Skin of body (tissue), 2 donors: Measurements from ENCODE around the gene ABCC12. TPM values are rescaled to one million over a fixed set of nuclear protein-coding genes. Genes with fewer than 3 reads are reported as not detected.
"Not testable (repeated sequence)": the region's sequence is repeated elsewhere in the genome, so short reads cannot be mapped to it uniquely, and the experiment has no call there.

Experiments
- DNase-seq: peaks from one replicate; lab custom pipeline; 2025; lab: John Stamatoyannopoulos, UW
- total RNA-seq: library from RNA; depleted of rRNA; stranded (reverse); fragments of >200 nt; gene quantifications from one replicate; pipeline ENCODE4 v1.2.3, GENCODE V29; 2014

The ABCC12 gene
- 0.10 TPM for total RNA-seq

DNA sequence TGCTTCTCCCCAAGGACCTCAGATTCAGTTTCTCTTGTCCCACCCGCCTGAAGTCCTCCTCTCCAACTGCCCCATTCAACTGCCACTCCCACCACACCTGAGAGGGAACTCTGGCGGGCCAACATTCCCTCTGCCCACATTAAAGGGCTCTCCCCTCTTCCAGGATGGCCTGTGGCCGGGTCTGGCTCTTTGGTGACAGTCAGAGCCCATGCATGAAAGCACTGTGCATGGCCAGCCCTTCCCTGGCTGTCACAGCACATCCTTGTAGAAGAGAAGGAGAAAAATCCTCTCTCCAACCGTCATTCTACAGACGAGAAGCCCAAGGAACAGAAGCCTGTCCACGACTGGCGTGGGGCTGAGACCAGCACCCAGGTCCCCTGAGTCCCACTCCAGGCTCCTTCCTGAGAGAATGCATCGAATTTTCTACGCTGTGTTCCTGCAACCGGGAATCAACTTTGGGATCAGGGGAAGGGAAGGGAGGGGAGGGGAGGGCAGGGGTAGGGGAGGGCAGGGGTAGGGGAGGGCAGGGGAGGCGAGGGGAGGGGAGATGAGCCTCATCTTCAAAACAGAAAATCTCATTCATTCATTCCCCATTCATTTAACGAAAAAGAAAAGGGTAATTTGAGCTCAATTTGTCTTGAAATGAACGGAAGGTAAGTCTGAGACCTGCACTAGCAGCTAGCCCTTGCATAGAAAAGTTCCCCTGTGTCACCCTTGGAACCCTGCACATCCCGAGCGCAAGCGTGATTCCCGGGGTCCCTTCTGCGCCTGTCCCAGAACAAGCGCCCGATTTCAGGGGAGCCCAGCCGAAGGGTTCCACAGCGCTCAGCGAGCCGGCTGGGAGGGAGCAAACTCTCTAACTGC, at the start of gene ABCC12:
Gene ABCC12, minus strand, starts transcription at position 68 of the 864 bp plus-strand sequence. CDS start 9,569 bp downstream, outside the sequence.
- no peak for DNase-seq

DNA sequence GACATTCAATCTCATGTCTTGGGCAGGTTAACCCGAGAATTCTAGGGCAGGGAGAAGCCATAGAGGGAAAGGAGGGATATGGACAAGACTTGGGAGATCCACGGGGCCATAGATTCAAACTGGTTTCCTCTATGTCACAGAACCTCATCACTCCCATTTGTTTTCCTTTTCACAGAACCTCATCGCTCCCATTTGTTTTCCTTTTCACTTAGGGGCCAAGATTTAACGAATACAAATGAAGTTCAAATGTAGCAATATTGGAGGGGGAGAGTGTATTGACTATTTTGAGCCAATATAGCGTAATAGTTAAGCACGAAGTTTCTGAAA, 49.0 kb upstream of the ABCC12 start:
- DNase-seq, result no peak

DNA sequence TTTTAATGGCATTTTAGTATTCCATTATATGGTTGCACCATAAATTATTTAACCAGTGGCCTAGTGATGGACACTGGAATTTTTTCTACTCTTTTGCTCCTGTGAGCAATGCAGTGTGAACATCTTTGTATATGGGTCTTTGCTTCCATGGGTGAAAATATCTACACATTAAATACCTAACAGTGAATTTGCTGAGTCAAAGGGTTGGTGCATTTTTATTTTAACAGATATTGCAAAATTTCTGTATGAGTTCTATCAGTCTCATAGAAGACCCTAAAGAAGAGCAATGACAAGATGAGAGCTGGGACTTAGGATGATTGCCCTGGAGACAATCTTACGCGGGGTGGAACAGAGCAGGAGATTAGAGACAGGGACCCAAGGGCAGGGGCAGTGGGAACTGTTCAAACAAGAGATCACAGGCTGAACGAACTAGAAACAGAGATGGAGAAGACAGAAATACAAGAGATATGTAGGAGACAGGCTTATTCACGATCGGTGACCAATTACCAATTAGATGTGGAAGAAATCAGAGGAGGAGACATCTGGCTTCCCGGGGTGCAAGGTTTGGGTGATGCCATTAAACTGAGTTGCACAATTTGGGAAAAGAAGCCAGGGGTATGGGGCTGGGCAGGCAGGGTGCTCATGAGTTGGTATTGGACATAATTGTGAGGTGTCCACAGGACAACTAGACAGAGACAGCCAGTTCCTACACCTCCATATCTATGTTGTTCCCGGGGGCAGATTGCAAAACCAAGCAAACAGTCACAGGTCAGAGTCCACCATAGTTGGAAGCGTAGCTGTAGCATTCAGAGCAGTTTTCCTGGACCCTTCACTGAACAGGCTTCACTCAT, 48.4 kb upstream of the ABCC12 start:
- no peak for DNase-seq

DNA sequence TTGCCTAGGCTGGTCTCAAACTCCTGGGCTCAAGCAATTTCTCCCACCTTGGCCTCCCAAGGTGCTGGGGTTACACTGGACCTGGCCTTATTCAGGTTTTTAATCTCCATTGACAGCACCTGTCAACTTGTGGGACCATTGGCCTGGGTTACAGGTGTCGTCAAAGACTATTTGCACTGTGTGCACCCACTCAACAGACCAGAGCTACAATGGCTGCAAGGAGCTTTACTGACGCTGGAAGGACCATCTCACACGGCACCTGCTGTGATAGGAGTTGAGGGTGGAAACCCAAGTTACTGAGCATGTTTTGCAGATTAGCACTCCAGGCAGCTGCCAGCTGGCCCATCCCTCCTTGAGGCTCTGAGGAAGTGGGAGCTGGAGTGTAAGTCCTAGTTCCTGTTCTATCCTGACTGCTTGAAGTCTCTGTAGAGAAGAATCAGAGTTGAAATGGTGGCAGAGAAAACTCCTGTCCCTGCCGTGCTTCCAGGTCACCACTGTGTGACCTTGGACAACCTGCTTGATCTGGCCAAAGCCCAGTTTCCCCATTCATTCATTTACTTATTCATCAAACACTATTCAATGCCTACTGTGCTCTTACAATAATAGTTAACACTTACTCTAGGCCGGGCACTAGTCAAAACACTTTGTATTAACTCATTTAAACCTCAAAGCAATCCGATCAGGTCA, 45.9 kb upstream of the ABCC12 start:
- DNase-seq, result no peak

DNA sequence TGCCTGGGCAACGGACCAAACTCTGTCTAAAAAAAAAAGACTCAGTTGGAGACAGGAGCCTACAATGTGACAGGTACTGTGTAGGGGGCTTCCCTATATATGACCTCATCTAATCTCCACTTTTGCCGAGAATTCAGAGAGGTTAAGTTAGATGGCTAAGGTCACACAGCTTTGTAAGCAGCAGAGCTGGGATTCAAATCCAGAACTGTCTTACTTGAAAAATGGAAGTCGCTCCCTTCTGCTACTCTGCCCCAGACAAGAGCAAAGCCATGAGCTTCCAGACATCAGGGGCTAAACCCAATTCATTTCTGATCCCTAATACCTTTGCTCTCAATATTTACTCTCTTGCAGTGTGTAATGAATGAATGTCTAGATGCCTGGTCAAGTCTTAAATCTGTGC, 41.5 kb upstream of the ABCC12 start:
- DNase-seq, result no peak

DNA sequence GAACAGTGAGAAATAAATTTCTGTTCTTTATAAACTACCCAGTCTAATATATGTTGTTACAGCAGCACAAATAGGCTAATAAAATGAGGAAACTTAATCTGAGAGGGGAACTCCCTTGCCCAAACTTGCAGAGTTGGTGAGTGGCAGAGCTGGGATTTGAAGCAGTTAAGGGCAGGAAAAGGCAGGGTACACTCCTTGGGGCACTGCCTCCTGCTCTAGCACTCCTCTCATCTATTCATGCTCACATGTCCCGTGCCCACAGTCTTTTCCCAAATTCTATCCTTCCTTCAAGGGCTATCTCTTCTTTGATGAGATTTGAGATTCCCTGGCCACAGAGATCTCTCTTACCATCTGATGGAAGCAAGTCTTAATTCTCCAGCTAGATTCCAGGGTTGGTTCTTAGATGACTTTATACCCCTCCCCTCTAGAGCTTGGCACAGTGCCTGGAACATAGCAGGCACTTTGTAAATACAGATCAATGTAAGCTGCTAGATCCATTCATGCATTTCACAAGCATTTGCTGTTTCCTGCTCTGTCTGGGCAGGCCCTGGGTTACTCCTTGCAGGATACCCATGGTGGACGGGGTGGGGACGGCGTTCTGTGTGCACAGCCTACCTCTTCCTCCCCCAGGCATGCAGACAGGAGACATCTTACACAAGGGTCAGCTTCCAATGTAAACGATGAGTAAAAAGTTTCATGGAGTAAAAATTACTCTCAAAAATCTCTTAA, 39.2 kb upstream of the ABCC12 start:
- peak; percentile 2 for DNase-seq

DNA sequence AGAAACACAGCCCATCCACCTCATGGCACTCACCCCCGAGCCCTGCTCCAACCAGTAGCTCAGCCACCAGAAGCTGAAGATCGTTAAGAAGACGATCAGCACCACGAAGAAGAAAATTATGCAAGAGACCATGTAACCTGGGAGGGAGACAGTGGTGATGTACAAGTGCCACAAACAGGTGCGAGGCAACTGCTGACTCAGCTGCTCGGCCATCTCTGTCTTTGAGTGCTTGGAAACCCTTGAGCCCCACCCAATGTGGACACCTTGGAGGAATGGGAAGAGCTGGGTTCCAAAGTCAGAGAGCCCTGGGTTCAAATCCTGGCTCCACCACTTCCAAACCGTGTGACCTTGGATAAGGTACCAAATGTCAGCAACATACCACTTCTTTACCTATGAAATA, 38.1 kb upstream of the ABCC12 start:
- no peak for DNase-seq

DNA sequence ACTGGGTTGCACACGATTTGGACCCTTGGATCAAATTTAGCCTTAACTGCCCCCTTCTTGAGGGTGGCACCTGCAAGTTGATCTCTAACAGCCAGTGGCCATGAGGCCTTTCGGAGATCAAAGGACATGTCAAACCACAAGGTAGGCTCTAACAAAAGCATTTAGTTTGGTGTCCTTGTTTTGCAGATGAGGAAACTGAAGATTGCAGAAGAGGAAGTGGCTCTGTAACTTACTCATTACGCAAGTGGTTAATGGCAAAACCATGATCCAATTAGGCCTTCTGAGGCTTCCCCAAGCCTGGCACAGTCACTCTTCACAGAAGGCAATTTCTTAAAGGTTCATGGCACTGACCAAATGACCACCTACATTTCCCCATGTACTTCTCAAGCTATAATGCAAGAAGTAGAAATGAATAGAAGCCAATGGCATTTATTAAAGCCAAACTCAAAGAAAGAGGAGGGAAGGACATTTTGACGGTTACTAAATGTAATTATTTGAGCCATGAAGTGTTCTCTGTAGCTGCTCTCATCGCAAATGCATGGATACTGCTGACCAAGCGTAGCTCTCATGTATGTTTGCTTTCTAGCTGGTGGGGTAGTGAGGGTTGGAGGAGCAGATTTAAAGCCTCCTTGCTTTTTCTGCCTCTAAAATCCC, 32.8 kb upstream of the ABCC12 start:
- no peak for DNase-seq

DNA sequence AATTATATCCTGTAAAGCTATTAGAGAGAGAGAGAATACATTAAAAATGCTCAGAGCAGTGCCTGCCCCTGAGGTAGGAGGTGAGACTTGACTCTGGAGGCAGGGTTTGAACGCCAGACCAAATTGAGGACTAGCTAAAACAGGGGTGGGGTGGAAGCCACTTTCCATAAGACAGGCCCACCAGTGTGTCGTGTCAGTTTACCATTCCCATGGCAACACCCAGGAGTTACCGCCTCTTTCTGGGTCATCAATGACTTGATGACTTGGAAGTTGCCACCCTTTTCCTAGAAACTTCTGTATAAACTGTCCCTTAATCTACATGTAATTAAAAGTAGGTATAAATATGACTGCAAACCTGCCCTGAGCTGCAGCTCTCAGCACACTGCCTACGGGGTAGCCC, 32.0 kb upstream of the ABCC12 start:
- DNase-seq, result no peak

DNA sequence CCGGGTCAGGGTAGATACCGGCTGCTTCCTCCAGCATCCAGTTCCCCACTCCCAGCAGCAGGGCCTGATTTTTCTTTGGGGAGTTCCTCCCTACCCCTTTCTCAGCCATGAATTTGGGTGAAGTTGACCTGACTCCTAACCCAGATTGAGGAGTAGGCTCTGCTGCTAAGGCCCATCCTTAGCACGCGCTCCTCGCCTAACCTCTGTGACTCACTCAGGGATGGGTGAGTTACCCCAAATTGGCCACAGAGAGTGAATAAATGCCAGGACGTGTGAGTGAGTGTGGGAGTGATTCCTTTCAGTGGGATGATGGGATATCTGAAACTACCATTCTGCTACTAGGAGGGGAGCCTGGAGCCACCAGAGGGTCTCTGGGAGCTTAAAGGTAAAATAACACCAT, 28.9 kb upstream of the ABCC12 start:
- no peak for DNase-seq

DNA sequence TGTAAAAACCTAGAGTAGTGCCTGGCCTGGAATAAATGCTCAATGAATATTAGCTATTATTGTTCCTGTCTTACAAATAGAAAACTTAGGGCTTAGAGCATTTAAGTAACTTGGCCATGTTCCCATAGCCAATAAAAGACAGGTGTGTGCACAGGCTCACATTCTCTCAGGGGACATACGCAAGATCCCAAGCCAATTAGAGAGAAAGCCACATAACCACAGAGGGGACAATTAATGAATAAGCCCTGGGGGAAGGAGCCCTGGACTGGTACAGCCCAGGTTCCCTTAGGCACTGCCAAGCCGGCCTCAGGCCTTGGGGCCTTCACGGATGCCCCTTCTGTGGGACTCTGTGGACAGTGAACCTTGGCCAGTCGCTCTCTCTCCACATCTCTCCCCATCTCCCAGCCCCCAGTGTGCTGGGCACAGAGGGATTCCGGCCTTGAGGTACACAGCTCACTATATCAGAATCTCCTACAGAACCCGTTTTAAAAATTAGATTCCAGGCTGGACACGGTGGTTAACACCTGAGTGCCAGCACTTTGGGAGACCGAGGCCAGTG, 27.3 kb upstream of the ABCC12 start:
- no peak for DNase-seq

DNA sequence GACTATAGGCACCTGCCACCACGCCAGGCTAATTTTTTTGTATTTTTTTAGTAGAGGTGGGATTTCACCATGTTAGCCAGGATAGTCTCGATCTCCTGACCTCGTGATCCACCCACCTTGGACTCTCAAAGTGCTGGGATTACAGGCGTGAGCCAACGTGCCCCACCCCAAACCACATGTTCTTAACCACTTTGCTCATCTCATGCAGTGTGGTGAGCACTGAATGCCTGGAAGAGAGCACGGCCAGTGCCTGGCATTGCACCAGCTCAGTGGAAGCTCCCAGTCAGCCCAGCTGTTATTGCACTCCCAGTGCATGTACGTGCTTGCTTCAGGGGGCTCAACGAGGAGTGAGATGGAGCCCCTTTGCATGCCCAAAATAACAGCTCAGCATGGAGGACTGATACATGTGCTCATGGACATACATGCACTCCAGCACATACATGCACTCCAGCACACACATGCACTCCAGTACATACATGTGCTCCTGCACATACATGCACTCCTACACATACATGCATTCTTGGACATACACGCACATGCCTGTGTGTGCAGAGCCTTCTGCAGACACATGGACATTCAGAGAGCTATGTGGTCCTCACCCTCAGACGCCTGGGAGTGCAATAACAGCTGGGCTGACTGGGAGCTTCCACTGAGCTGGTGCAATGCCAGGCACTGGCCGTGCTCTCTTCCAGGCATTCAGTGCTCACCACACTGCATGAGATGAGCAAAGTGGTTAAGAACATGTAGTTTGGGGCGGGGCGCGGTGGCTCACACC, 26.1 kb upstream of the ABCC12 start:
- DNase-seq, result not testable (repeated sequence)

DNA sequence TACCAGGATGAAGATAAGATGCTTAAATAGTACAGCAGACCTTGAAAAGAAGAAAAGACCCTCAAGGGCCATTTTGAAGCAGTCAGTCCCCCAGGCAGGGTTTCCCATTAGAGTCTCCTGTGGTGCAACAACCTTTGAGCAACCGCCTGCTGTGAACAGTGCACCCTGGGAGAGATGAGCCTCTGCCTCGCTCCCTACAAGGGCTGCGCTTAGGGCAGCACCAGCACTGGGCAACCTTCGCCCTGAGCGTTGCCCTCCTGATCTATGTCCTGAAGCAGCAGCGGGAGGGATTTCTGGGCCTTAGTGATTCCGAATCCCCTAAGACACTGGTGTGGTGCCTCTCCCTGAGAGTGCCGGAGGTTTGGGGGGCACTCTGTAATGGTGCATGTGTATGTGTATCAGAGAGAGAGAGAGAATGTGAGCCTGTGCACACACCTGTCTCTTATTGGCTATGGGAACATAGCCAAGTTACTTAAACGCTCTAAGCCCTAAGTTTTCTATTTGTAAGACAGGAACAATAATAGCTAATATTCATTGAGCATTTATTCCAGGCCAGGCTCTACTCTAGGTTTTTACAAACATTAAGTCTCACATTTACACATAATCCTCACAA, 25.2 kb upstream of the ABCC12 start:
- no peak for DNase-seq

DNA sequence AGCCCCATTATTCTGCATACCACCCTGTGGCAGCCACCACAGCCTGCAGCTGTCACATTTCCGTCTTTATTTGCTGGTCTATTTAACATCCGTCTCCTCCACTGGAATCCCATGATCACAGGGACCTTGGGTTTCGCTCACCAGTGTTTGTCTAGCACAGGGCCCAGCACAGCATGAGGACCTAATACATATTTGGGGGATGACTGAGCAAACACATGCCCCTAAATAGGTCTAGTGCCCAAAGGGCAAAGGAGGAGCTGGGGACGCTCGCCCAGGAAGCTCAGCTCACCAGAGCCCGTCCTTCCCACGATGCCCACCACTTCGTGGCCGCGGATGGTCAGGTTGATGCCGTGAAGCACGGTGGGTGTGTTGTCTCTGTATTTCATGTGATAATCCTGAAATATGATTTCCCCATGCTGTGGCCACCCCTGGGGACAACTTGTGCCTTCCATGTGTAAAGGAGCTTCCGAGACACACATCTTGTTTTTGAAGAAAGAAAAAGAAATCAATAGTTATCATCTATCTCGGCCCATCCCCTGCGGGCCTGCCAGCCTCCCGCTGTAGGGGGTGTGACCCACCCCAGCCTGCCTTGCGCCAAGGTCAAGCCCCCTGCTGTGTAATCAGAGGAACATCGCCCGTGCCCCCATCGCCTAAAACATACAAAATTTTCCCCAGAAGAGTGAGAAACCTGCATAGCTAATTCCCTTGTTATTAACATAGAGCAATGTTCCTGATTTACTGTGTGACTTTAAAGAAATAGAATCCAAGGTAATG, 21.0 kb upstream of the ABCC12 start:
- DNase-seq, result no peak

DNA sequence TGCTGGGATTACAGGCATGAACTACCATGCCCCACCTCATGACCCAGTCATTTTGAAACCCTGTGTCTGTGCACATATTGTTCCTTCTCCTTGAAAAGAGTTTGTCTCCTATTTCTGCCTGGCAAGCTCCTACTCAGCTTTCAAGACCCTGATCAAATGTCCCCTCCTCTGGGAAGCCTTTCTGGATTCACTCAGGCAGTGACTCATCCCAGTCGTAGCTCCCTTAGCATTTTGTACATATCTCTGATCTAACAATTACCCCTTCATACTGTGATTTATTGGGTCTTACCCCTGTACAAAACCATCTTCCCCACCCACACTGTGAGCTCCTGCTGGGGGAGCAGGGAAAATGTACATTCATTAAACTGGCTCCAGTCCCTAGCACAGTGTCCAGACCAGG, 18.1 kb upstream of the ABCC12 start:
- DNase-seq, result no peak

DNA sequence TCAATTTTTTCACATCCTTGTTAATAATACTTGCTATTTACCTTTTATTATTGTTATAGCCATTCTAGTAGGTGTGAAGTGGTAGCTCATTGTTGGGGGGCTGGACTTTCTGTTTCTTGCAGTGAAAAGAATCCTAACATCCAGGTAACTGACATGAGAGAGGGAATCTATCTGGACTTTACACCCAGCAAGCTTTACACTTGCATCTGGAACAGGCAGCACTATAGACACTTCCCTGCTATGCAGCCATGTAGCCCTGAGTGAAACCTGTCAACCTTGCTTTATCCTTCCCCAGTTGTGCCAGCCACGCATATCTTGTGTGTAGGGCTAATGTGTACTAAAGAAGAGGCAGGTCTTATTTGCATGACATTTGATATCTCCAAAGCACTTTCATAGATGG, 16.9 kb upstream of the ABCC12 start:
- no peak for DNase-seq

DNA sequence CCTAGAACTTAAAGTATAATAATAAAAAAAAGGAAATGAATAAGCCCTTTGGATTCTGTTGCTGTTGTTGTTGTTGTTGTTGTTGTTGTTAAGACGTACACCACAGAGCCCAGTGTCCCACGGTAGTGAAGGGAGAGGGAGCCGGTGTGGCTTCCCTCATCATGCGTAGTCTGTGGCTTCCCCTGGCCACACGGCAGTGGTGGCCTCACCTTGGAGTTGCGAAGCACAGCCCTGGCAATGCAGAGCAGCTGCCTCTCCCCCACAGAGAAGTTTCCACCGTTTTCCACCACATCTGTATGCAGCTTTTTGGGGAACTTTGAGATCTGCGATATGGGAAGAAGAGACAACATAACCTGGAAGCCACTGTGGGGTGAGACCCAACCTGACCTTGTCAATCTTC, 14.1 kb upstream of the ABCC12 start:
- DNase-seq, result no peak

DNA sequence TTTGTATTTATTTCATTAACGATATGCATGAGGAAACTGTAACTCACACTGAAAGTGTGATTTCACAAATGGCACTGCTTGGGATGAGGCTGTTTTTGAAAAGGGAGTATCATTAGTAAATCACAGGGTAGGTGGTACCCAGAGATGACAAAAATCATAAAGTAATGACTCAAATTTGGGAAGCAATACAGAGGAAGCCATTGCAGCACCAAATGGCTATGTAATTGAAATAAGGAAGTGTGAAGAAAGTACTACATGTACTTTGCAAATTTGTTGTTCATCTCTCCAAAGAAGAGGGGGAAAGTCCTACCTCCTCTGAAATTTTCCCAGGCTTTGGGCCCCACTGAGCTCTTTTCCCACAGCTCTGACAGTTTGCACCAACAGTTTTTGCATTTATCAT, 12.3 kb upstream of the ABCC12 start:
- no peak for DNase-seq

DNA sequence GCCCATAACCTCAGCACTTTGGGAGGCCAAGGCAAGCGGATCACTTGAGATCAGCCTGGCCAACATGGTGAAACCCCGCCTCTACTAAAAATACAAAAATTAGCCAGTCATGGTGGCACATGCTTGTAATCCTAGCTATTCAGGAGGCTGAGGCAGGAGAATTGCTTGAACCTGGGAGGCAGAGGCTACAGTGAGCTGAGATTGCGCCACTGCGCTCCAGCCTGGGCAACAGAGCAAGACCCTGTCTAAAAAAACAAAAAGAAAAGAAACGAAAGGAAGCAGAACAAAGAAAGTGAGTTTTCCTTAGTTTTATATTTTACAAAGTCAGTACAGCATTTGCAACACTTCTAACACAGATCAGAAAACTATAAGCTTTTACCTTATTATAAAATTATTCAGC, 10.8 kb upstream of the ABCC12 start:
- not testable (repeated sequence) for DNase-seq
